ENCODE results near the gene KNCN.

- TF ChIP-seq CTCF (IDR thresholded peaks at IDR 0.05) (no peak), POLR2AphosphoS5 (IDR thresholded peaks at IDR 0.05) (no peak), EP300 (IDR thresholded peaks at IDR 0.05) (no peak)
These were observed 55.7 kb downstream of the KNCN start for GRCh38 chr1:46495778-46496177.
